ENCODE data around the gene AGMO. TPM values are rescaled to one million over a fixed set of nuclear protein-coding genes. Genes with fewer than 3 reads are reported as not detected.

The AGMO gene
- total and polyA plus RNA-seq, 2 donors (not counting 1 experiment from before 2014, with no cell fraction given), result 0.06 TPM; not detected in 1

DNA sequence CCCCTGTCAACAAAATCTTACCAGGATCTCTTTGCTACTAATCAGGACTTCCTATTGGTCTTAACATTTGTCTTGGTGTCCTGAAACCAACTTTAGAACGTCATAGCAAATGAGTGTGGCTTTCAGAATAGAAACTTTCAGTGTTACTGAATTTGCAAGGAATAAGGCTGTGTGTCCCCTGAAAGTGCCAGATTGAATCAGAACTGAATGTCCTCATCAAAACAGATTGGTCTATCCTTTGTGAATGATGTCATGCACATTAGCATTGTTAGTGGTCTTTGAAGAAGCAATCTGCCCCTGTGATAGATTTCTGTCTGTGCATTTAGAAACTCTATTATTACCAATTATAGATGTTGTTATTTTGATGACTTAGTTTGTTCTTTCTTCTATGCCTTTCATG lies 119.9 kb downstream of the AGMO start:
- H3K4me1 ChIP-seq (ENCODE audit: control insufficient read depth, extremely low read depth, insufficient read depth, low read length), result no peaks in the 10 kb centered on the region
- H2AFZ ChIP-seq (ENCODE audit: low read length), result no peak overlapping the region
- no peaks in the 10 kb centered on the region for H3K79me2 ChIP-seq (ENCODE audit: control insufficient read depth, insufficient read depth, low read length)
- no peaks in the 10 kb centered on the region for H3K9me3 ChIP-seq (ENCODE audit: control insufficient read depth, insufficient read depth, low read depth, low read length)
- H3K4me3 ChIP-seq (replicated peaks in 1 of 4; ENCODE audit: control extremely low read depth in 1 of 4, insufficient read depth in 1 of 4, low read depth in 3 of 4, low read length in 4 of 4), result no peak overlapping the region
- no peaks in the 10 kb centered on the region for H3K36me3 ChIP-seq (ENCODE audit: control insufficient read depth, insufficient read depth, low read length)
- H3K4me2 ChIP-seq (ENCODE audit: extremely low read depth, insufficient read depth, low read length), result no peak overlapping the region
- H3K27me3 ChIP-seq (ENCODE audit: control insufficient read depth, insufficient read depth, low read length), result no peaks in the 10 kb centered on the region
- no peak for TF ChIP-seq EZH2 (IDR thresholded peaks at IDR 0.05; ENCODE audit: low read length, missing control alignments)
- TF ChIP-seq, protein P1, sequence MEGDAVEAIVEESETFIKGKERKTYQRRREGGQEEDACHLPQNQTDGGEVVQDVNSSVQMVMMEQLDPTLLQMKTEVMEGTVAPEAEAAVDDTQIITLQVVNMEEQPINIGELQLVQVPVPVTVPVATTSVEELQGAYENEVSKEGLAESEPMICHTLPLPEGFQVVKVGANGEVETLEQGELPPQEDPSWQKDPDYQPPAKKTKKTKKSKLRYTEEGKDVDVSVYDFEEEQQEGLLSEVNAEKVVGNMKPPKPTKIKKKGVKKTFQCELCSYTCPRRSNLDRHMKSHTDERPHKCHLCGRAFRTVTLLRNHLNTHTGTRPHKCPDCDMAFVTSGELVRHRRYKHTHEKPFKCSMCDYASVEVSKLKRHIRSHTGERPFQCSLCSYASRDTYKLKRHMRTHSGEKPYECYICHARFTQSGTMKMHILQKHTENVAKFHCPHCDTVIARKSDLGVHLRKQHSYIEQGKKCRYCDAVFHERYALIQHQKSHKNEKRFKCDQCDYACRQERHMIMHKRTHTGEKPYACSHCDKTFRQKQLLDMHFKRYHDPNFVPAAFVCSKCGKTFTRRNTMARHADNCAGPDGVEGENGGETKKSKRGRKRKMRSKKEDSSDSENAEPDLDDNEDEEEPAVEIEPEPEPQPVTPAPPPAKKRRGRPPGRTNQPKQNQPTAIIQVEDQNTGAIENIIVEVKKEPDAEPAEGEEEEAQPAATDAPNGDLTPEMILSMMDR (conservative IDR thresholded peaks at IDR 0.05 in 1 of 2, IDR thresholded peaks at IDR 0.05 in 1 of 2; ENCODE audit: low read depth in 1 of 2, low read length in 2 of 2), result no peak
- H4K20me1 ChIP-seq (ENCODE audit: control insufficient read depth, extremely low read depth, insufficient read depth, low read length), result no peaks in the 10 kb centered on the region
- DNase-seq (ENCODE audit: low read depth in 2 of 2), result no peak
- no peak overlapping the region for H3K9ac ChIP-seq (ENCODE audit: insufficient read depth, low read length)
- H3K27ac ChIP-seq (ENCODE audit: insufficient read depth, low read length), result no peak overlapping the region

DNA sequence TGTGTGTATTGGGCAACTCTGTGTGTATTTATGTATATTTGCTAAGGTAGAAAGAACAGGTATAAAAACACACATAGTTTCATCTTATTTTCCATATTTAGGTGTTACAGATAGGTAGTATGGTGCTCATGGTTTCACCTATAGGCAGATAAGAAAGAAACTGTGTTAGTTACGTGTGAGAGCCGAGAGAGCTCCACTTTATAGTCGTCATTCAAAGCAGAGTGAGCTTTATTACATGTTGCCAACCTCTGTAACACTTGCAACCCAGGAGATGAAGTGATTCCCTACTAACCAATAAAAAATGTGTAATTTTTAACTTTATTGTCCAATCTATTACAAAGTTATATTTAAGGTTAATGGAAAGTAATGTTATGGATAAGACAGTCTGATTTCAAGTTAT lies 121.3 kb downstream of the AGMO start:
- Histone ChIP-seq H3K9me3 (ENCODE audit: control insufficient read depth, insufficient read depth, low read depth, low read length) (no peaks in the 10 kb centered on the region), H3K27me3 (ENCODE audit: control insufficient read depth, insufficient read depth, low read length) (no peaks in the 10 kb centered on the region), H2AFZ (ENCODE audit: low read length) (no peak overlapping the region), H3K36me3 (ENCODE audit: control insufficient read depth, insufficient read depth, low read length) (no peaks in the 10 kb centered on the region), H3K79me2 (ENCODE audit: control insufficient read depth, insufficient read depth, low read length) (no peaks in the 10 kb centered on the region), H3K4me3 (replicated peaks in 1 of 4; ENCODE audit: control extremely low read depth in 1 of 4, insufficient read depth in 1 of 4, low read depth in 3 of 4, low read length in 4 of 4) (no peak overlapping the region), H3K4me2 (ENCODE audit: extremely low read depth, insufficient read depth, low read length) (no peak overlapping the region), H3K4me1 (ENCODE audit: control insufficient read depth, extremely low read depth, insufficient read depth, low read length) (no peaks in the 10 kb centered on the region), H3K9ac (ENCODE audit: insufficient read depth, low read length) (no peak overlapping the region), H3K27ac (ENCODE audit: insufficient read depth, low read length) (no peak overlapping the region), H4K20me1 (ENCODE audit: control insufficient read depth, extremely low read depth, insufficient read depth, low read length) (no peaks in the 10 kb centered on the region)
- DNase-seq (ENCODE audit: low read depth in 2 of 2), result no peak
- TF ChIP-seq, protein P1 (conservative IDR thresholded peaks at IDR 0.05 in 1 of 2, IDR thresholded peaks at IDR 0.05 in 1 of 2; ENCODE audit: low read depth in 1 of 2, low read length in 2 of 2), result no peak
- TF ChIP-seq EZH2 (IDR thresholded peaks at IDR 0.05; ENCODE audit: low read length, missing control alignments), result no peak

DNA sequence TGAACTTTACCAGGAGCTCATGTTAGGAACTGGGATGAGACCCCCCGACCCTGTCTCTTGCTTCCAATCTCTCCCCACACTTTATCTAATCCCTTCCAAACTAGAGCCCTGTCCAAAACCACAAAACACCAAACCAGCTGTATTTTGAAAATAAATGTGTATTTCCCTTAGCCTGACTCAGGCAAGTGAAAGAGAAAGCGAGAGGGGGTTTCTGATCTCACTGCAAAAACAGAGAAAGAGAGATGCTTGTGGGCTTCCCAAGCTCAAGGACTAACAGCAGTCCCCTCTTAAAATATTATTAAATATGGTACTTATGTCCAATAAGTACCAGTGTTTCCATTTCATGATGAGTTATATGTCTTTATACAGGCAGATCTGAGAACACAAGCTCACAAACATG lies 122.0 kb downstream of the AGMO start:
- Histone ChIP-seq H3K79me2 (ENCODE audit: control insufficient read depth, insufficient read depth, low read length) (no peaks in the 10 kb centered on the region), H4K20me1 (ENCODE audit: control insufficient read depth, extremely low read depth, insufficient read depth, low read length) (no peaks in the 10 kb centered on the region), H3K27ac (ENCODE audit: insufficient read depth, low read length) (no peak overlapping the region), H3K4me1 (ENCODE audit: control insufficient read depth, extremely low read depth, insufficient read depth, low read length) (no peaks in the 10 kb centered on the region), H3K36me3 (ENCODE audit: control insufficient read depth, insufficient read depth, low read length) (no peaks in the 10 kb centered on the region), H3K9me3 (ENCODE audit: control insufficient read depth, insufficient read depth, low read depth, low read length) (no peaks in the 10 kb centered on the region), H3K27me3 (ENCODE audit: control insufficient read depth, insufficient read depth, low read length) (no peaks in the 10 kb centered on the region), H3K9ac (ENCODE audit: insufficient read depth, low read length) (no peak overlapping the region), H3K4me2 (ENCODE audit: extremely low read depth, insufficient read depth, low read length) (no peak overlapping the region), H3K4me3 (replicated peaks in 1 of 4; ENCODE audit: control extremely low read depth in 1 of 4, insufficient read depth in 1 of 4, low read depth in 3 of 4, low read length in 4 of 4) (no peak overlapping the region), H2AFZ (ENCODE audit: low read length) (no peak overlapping the region)
- TF ChIP-seq, protein P1 (conservative IDR thresholded peaks at IDR 0.05 in 1 of 2, IDR thresholded peaks at IDR 0.05 in 1 of 2; ENCODE audit: low read depth in 1 of 2, low read length in 2 of 2), result no peak
- TF ChIP-seq EZH2 (IDR thresholded peaks at IDR 0.05; ENCODE audit: low read length, missing control alignments), result no peak
- no peak for DNase-seq (ENCODE audit: low read depth in 2 of 2)
